Endothelial cell of umbilical vein (primary cell): ENCODE measurements around the gene TYW1.

ENCODE experiments used
- EZH2 ChIP-seq: IDR thresholded peaks from 2 replicates; pipeline ENCODE4 v1.6.1; 2012; ENCODE audit warnings: borderline replicate concordance, low read depth, mild to moderate bottlenecking, moderate library complexity, low read length, inconsistent platforms; ENCODE audit not compliant: severe bottlenecking
- JUN ChIP-seq: IDR thresholded peaks from 2 replicates; pipeline ENCODE4 v1.6.1; 2011; ENCODE audit warnings: borderline replicate concordance, low read depth; ENCODE audit not compliant: insufficient read length, insufficient read depth
- POLR2A ChIP-seq: IDR thresholded peaks from 2 replicates; pipeline ENCODE4 v1.6.1; 2012; ENCODE audit warnings: low read depth, mild to moderate bottlenecking, control low read depth, low read length
- POLR2AphosphoS5 ChIP-seq: IDR thresholded peaks from 2 replicates; pipeline ENCODE4 v1.6.1; 2012; ENCODE audit warnings: low read depth, mild to moderate bottlenecking, control low read depth, low read length, moderate library complexity; ENCODE audit not compliant: insufficient read depth
- TF ChIP-seq, protein P1 (sequence below), 2 donors: IDR thresholded peaks; 1 replicate in 1 of 2; 2 replicates in 1 of 2; pipeline ENCODE4 v1.5.1; 2011; ENCODE audit warnings: low read length in 2 of 2, mild to moderate bottlenecking in 2 of 2, moderate library complexity in 2 of 2, control low read depth in 1 of 2, inconsistent platforms in 1 of 2, low read depth in 1 of 2; ENCODE audit not compliant: insufficient read depth in 1 of 2; ENCODE audit errors: extremely low read depth in 1 of 2

DNA sequence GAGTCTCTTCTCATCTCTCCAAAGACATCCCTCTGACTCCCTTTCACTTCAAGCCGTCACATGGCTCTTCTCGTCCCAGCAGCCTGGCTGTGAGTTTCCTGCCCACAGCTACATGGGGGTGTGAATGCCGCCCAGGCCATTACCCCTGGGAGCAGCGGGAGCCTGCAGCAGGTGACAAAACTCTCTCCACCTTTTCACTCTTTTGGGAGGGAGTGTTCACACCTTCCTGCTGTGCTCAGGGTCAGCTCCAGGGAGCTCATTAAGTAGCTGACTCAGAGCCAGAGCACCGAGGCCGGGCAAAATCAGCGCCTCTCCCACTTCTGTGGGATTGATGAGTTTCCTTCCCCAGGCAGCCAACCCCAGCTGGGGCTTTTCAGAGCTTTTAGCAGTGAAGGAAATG is 271.3 kb downstream of the TYW1 start:
- TF ChIP-seq, protein P1, sequence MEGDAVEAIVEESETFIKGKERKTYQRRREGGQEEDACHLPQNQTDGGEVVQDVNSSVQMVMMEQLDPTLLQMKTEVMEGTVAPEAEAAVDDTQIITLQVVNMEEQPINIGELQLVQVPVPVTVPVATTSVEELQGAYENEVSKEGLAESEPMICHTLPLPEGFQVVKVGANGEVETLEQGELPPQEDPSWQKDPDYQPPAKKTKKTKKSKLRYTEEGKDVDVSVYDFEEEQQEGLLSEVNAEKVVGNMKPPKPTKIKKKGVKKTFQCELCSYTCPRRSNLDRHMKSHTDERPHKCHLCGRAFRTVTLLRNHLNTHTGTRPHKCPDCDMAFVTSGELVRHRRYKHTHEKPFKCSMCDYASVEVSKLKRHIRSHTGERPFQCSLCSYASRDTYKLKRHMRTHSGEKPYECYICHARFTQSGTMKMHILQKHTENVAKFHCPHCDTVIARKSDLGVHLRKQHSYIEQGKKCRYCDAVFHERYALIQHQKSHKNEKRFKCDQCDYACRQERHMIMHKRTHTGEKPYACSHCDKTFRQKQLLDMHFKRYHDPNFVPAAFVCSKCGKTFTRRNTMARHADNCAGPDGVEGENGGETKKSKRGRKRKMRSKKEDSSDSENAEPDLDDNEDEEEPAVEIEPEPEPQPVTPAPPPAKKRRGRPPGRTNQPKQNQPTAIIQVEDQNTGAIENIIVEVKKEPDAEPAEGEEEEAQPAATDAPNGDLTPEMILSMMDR (IDR thresholded peaks at IDR 0.05; ENCODE audit: extremely low read depth in 1 of 2, insufficient read depth in 1 of 2, low read depth in 1 of 2, low read length in 2 of 2), result no peak
- TF ChIP-seq POLR2A (no peak), POLR2AphosphoS5 (no peak), JUN (no peak), EZH2 (no peak)
